GM23338 (cell line): ENCODE data around the gene TMEM185B. TPM values are rescaled to one million over a fixed set of nuclear protein-coding genes. Genes with fewer than 3 reads are reported as not detected.

Experiments used
- ATAC-seq: fragments of 200-7000 bp; cut with Tn5 transposase; 3 replicates; pipeline ENCODE4 v1.9.1; 2020
- DNase-seq: peaks from one replicate; pipeline ENCODE4 v3.0.0-alpha.2; 2015; ENCODE audit warnings: low spot score
- H2AFZ ChIP-seq: fragments of 200-600 bp; sonication (generic); 2 replicates; pipeline ENCODE4 v1.8.0; 2016; ENCODE audit warnings: antibody characterized with exemption, mild to moderate bottlenecking, moderate library complexity
- H3F3A ChIP-seq: fragments of 200-600 bp; sonication (generic); replicated peaks from 2 replicates; pipeline ENCODE4 v1.8.0; 2017; ENCODE audit warnings: antibody characterized with exemption, mixed run types, low read depth
- H3K27ac ChIP-seq: fragments of 200-600 bp; sonication (generic); 2 replicates; pipeline ENCODE4 v1.6.1; 2016; ENCODE audit warnings: low read depth
- H3K27me3 ChIP-seq: fragments of 200-600 bp; sonication (generic); 2 replicates; pipeline ENCODE4 v1.8.0; 2016; ENCODE audit warnings: mild to moderate bottlenecking, mixed run types, moderate library complexity; ENCODE audit not compliant: insufficient read depth
- H3K36me3 ChIP-seq: fragments of 200-600 bp; sonication (generic); 2 replicates; pipeline ENCODE4 v1.8.0; 2016; ENCODE audit warnings: mild to moderate bottlenecking; ENCODE audit not compliant: insufficient read depth
- H3K4me1 ChIP-seq: fragments of 200-600 bp; sonication (generic); 2 replicates; pipeline ENCODE4 v1.8.0; 2016; ENCODE audit warnings: mild to moderate bottlenecking, moderate library complexity; ENCODE audit not compliant: insufficient read depth
- H3K4me2 ChIP-seq: fragments of 200-600 bp; sonication (generic); 2 replicates; pipeline ENCODE4 v1.7.1; 2017; ENCODE audit warnings: mixed run types
- H3K4me3 ChIP-seq: fragments of 200-600 bp; sonication (generic); 2 replicates; pipeline ENCODE4 v1.6.1; 2016; ENCODE audit warnings: mixed run types
- H3K79me2 ChIP-seq: fragments of 200-600 bp; sonication (generic); replicated peaks from 2 replicates; pipeline ENCODE4 v1.8.0; 2017; ENCODE audit warnings: mild to moderate bottlenecking; ENCODE audit not compliant: insufficient read depth
- H3K9me2 ChIP-seq: fragments of 200-600 bp; sonication (generic); 2 replicates; pipeline ENCODE4 v1.8.0; 2017; ENCODE audit not compliant: insufficient read depth
- H4K20me1 ChIP-seq: fragments of 200-600 bp; sonication (generic); replicated peaks from 2 replicates; pipeline ENCODE4 v1.8.0; 2017; ENCODE audit warnings: mild to moderate bottlenecking; ENCODE audit not compliant: insufficient read depth
- H3K27ac Mint-ChIP-seq: 2 replicates; pipeline ENCODE4 v1.8.0; 2020; ENCODE audit warnings: inconsistent platforms, mild to moderate bottlenecking, moderate library complexity, mixed read lengths
- H3K27me3 Mint-ChIP-seq: 3 replicates; pipeline ENCODE4 v1.8.0; 2022; ENCODE audit warnings: low read depth, mild to moderate bottlenecking, moderate library complexity, mixed read lengths, inconsistent platforms; ENCODE audit not compliant: insufficient read depth, poor library complexity
- H3K36me3 Mint-ChIP-seq: 3 replicates; pipeline ENCODE4 v1.8.0; 2021; ENCODE audit warnings: low read depth, mild to moderate bottlenecking, inconsistent platforms, moderate library complexity, mixed read lengths
- H3K4me1 Mint-ChIP-seq: 3 replicates; pipeline ENCODE4 v1.8.0; 2020; ENCODE audit warnings: mild to moderate bottlenecking, inconsistent platforms, mixed read lengths
- H3K4me3 Mint-ChIP-seq: 3 replicates; pipeline ENCODE4 v1.8.0; 2021; ENCODE audit warnings: moderate library complexity, mild to moderate bottlenecking, inconsistent platforms, mixed read lengths
- H3K9me3 Mint-ChIP-seq: 3 replicates; pipeline ENCODE4 v1.8.0; 2020; ENCODE audit warnings: moderate library complexity, mild to moderate bottlenecking, inconsistent platforms, mixed read lengths
- CREB1 ChIP-seq: fragments of 250-450 bp; sonication (Bioruptor Pico); IDR thresholded peaks from 2 replicates; pipeline ENCODE4 v1.5.0; 2020; ENCODE audit warnings: low read depth, mild to moderate bottlenecking, moderate library complexity
- CTCF ChIP-seq, 2 experiments: fragments of 200-600 bp in 1 of 2; sonication (generic) in 1 of 2; conservative IDR thresholded peaks; 2 replicates each; pipeline versions ENCODE4 v1.5.1 to v1.6.1; 2016 to 2017; ENCODE audit warnings: antibody characterized with exemption in 2 of 2, low read depth in 2 of 2, mild to moderate bottlenecking in 2 of 2, moderate library complexity in 1 of 2
- ETS1 ChIP-seq: IDR thresholded peaks from 2 replicates; pipeline ENCODE4 v1.6.1; 2016; ENCODE audit warnings: antibody characterized with exemption
- EZH2 ChIP-seq: fragments of 200-600 bp; sonication (generic); IDR thresholded peaks from one replicate; pipeline ENCODE4 v1.8.0; 2017; ENCODE audit warnings: antibody characterized with exemption, mild to moderate bottlenecking, low read depth; ENCODE audit not compliant: unreplicated experiment
- EZH2phosphoT487 ChIP-seq: fragments of 200-600 bp; sonication (generic); IDR thresholded peaks from one replicate; pipeline ENCODE4 v1.8.1; 2018; ENCODE audit warnings: antibody characterized with exemption; ENCODE audit not compliant: unreplicated experiment
- JUNB ChIP-seq: IDR thresholded peaks from one replicate; pipeline ENCODE4 v1.6.1; 2016; ENCODE audit warnings: antibody characterized with exemption; ENCODE audit not compliant: unreplicated experiment
- NANOG ChIP-seq: IDR thresholded peaks from 2 replicates; pipeline ENCODE4 v1.6.1; 2016; ENCODE audit warnings: antibody characterized with exemption, borderline replicate concordance
- POLR2AphosphoS5 ChIP-seq: IDR thresholded peaks from 2 replicates; pipeline ENCODE4 v1.6.1; 2016; ENCODE audit warnings: antibody characterized with exemption, low read depth
- REST ChIP-seq: IDR thresholded peaks from one replicate; pipeline ENCODE4 v1.6.1; 2018; ENCODE audit warnings: antibody characterized with exemption; ENCODE audit not compliant: unreplicated experiment
- STAT1 ChIP-seq: IDR thresholded peaks from one replicate; pipeline ENCODE4 v1.6.1; 2016; ENCODE audit warnings: antibody characterized with exemption; ENCODE audit not compliant: unreplicated experiment
- ZNF114 ChIP-seq: fragments of 250-450 bp; sonication (Bioruptor Pico); IDR thresholded peaks from 2 replicates; pipeline ENCODE4 v1.5.0; 2020; ENCODE audit warnings: mild to moderate bottlenecking, moderate library complexity
- ZNF331 ChIP-seq: fragments of 250-450 bp; sonication (Bioruptor Pico); IDR thresholded peaks from 2 replicates; pipeline ENCODE4 v1.5.0; 2020; ENCODE audit warnings: low read depth, mild to moderate bottlenecking, moderate library complexity
- ZNF462 ChIP-seq: fragments of 250-450 bp; sonication (Bioruptor Pico); IDR thresholded peaks from 2 replicates; pipeline ENCODE4 v1.5.0; 2020; ENCODE audit warnings: mild to moderate bottlenecking, moderate library complexity
- polyA plus RNA-seq: library from polyadenylated mRNA; unstranded; fragments of >200 nt; fragmentation: Nextera tagmentation; extraction: Ambion mirVana; gene quantifications from 2 replicates; pipeline ENCODE4 v1.2.1, GENCODE V29; 2016
- total RNA-seq: library from RNA; depleted of rRNA; stranded (reverse); fragments of >200 nt; shearing (Covaris generic); gene quantifications from 2 replicates; pipeline ENCODE4 v1.2.3, GENCODE V29; 2014

Gene TMEM185B
- total and polyA plus RNA-seq, 2 experiments from 2014 or later = 3.9 to 24.4 TPM

- H3K36me3 Mint-ChIP-seq = peaks cover 3% of the 10 kb centered on the region; the same call in 2 of the 3 replicates
- H4K20me1 ChIP-seq = no peaks in the 10 kb centered on the region
- H3K4me3 Mint-ChIP-seq = no peak overlapping the region
- no peaks in the 10 kb centered on the region for H3K27me3 Mint-ChIP-seq
- no peak overlapping the region for H3K27ac ChIP-seq
- H3K27ac Mint-ChIP-seq = no peak overlapping the region
- H3K9me2 ChIP-seq = no peaks in the 10 kb centered on the region
- no peaks in the 10 kb centered on the region for H3K79me2 ChIP-seq
- no peaks in the 10 kb centered on the region for H3K27me3 ChIP-seq
- H3F3A ChIP-seq = no peaks in the 10 kb centered on the region
- DNase-seq (no peak), ATAC-seq (no peak)
- H2AFZ ChIP-seq = no peak overlapping the region
- no peak for TF ChIP-seq NANOG
- TF ChIP-seq JUNB = no peak
- TF ChIP-seq ZNF331 = no peak
- no peak for TF ChIP-seq ZNF462 (CRISPR knock-in tag)
- no peak for TF ChIP-seq CREB1 (CRISPR knock-in tag)
- no peak for TF ChIP-seq STAT1
- TF ChIP-seq POLR2AphosphoS5 = no peak
- no peak for TF ChIP-seq EZH2phosphoT487
- TF ChIP-seq ETS1 = no peak
- no peak for TF ChIP-seq REST
- TF ChIP-seq ZNF114 (CRISPR knock-in tag) = no peak
- no peak for TF ChIP-seq CTCF (conservative IDR thresholded peaks at IDR 0.05; ENCODE audit: low read depth in 2 of 2)
- no peak for TF ChIP-seq EZH2
- H3K36me3 ChIP-seq = no peaks in the 10 kb centered on the region
- no peak overlapping the region for H3K4me2 ChIP-seq
- no peaks in the 10 kb centered on the region for H3K4me1 Mint-ChIP-seq
- H3K9me3 Mint-ChIP-seq = peaks cover 17% of the 10 kb centered on the region
- no peaks in the 10 kb centered on the region for H3K4me1 ChIP-seq
- H3K4me3 ChIP-seq = no peak overlapping the region
Observed at GRCh38 chr2:120195553-120195952, 27.6 kb downstream of the TMEM185B start.
